Brain microvascular endothelial cell (primary cell): Measurements from ENCODE around the gene INPP5B.

Source experiments
- DNase-seq: peaks from one replicate; pipeline ENCODE4 v3.0.0-alpha.2; 2020
- H3K27ac ChIP-seq: fragments of 250-450 bp; sonication (Bioruptor Pico); 2 replicates; pipeline ENCODE4 v1.5.1; 2020; ENCODE audit warnings: mild to moderate bottlenecking, moderate library complexity
- H3K27me3 ChIP-seq: fragments of 250-450 bp; sonication (Bioruptor Pico); replicated peaks from 2 replicates; pipeline ENCODE4 v1.5.1; 2020; ENCODE audit warnings: mild to moderate bottlenecking
- H3K36me3 ChIP-seq: fragments of 250-450 bp; sonication (Bioruptor Pico); replicated peaks from 2 replicates; pipeline ENCODE4 v1.5.1; 2020; ENCODE audit warnings: mild to moderate bottlenecking
- H3K4me3 ChIP-seq: 2 replicates; pipeline ENCODE4 v1.5.1; 2011; ENCODE audit warnings: low read depth, mild to moderate bottlenecking, control low read depth, low read length, moderate library complexity
- in situ Hi-C: cut with HindIII; loops from 2 replicates; pipeline ENCODE4 v1.10.0; 2017; ENCODE audit warnings: low sequenced_read_pairs, low pct_ligation_motif_present
- TF ChIP-seq, protein P1 (sequence below): IDR thresholded peaks from 2 replicates; pipeline ENCODE4 v1.5.1; 2011; ENCODE audit warnings: low read depth, mild to moderate bottlenecking, moderate library complexity, low read length, control low read depth, inconsistent platforms; ENCODE audit errors: missing control alignments

Gene INPP5B

GRCh38 chr1:37853157-37853556 is 93.7 kb downstream of the INPP5B start:
- in situ Hi-C loops: no loop called here
- DNase-seq: no peak
- H3K36me3 ChIP-seq: peaks cover 4% of the 10 kb centered on the region

DNA sequence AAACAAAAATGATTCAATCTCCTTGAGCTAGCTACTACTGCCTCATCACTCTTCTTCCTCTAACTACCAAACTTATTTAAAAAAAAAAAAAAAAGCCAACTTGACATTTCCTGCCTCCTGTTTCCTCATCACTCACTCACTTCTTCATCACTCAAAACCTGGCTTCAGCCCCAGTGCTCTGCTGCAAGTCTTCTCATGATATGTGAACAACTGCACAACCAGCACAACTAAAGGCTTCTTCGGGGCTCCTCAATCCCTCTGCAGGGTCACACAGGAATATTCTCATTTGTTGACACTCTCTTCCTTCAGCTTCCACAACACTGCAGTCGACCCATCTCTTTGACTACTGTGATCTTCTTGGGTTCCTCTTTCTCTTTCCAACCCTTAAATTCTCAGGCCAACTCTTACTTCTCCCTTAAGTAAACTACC is 95.1 kb downstream of the INPP5B start:
- no peaks in the 10 kb centered on the region for H3K27me3 ChIP-seq
- peaks cover 6% of the 10 kb centered on the region for H3K36me3 ChIP-seq
- TF ChIP-seq, protein P1, sequence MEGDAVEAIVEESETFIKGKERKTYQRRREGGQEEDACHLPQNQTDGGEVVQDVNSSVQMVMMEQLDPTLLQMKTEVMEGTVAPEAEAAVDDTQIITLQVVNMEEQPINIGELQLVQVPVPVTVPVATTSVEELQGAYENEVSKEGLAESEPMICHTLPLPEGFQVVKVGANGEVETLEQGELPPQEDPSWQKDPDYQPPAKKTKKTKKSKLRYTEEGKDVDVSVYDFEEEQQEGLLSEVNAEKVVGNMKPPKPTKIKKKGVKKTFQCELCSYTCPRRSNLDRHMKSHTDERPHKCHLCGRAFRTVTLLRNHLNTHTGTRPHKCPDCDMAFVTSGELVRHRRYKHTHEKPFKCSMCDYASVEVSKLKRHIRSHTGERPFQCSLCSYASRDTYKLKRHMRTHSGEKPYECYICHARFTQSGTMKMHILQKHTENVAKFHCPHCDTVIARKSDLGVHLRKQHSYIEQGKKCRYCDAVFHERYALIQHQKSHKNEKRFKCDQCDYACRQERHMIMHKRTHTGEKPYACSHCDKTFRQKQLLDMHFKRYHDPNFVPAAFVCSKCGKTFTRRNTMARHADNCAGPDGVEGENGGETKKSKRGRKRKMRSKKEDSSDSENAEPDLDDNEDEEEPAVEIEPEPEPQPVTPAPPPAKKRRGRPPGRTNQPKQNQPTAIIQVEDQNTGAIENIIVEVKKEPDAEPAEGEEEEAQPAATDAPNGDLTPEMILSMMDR: no peak
- in situ Hi-C loops: no loop called here
- H3K4me3 ChIP-seq: no peak overlapping the region
- no peak for DNase-seq
- H3K27ac ChIP-seq: no peak overlapping the region

More at GRCh38 chr1:37853157-37853556, 93.7 kb downstream of the INPP5B start:
- Histone ChIP-seq H3K27me3 (no peaks in the 10 kb centered on the region), H3K4me3 (no peak overlapping the region), H3K27ac (no peak overlapping the region)
- TF ChIP-seq, protein P1: no peak

GRCh38 chr1:37851262-37851661 is 95.6 kb downstream of the INPP5B start:
- H3K36me3 ChIP-seq: peaks cover 6% of the 10 kb centered on the region
- in situ Hi-C loops: no loop called here
- TF ChIP-seq, protein P1: no peak
- no peaks in the 10 kb centered on the region for H3K27me3 ChIP-seq
- no peak for DNase-seq
- no peak overlapping the region for H3K4me3 ChIP-seq
- no peak overlapping the region for H3K27ac ChIP-seq

DNA sequence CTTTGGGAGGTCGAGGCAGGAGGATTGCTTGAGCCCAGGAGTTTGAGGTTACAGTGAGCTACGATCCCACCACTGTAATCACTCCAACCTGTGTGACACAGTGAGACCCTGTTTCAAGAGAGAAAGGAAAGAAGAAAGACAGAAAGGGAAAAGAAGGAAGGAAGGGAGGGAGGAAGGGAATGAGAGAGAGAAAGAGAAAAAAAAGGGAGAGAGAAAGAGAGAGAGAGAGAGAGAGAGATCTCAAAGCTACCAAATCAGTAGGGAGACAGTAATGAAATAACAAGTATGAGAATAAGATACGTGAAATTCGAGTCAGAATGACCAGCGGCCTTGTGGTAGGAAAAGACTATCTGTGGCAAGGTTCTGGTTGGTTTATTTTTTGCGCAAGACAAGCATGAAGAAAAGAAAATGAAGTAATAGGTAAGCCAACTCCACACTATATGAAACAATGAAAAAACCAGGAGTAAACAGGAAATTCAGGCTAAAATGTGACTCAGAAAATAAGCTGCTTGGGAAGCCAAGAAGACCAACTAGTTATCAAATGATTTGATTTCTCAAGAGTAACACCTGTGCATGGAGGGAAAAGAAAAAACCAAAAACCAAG is 96.4 kb downstream of the INPP5B start:
- Histone ChIP-seq H3K27ac (no peak overlapping the region), H3K27me3 (no peaks in the 10 kb centered on the region), H3K4me3 (no peak overlapping the region), H3K36me3 (peaks cover 6% of the 10 kb centered on the region)
- no peak for DNase-seq
- in situ Hi-C loops: no loop called here
- TF ChIP-seq, protein P1: no peak

DNA sequence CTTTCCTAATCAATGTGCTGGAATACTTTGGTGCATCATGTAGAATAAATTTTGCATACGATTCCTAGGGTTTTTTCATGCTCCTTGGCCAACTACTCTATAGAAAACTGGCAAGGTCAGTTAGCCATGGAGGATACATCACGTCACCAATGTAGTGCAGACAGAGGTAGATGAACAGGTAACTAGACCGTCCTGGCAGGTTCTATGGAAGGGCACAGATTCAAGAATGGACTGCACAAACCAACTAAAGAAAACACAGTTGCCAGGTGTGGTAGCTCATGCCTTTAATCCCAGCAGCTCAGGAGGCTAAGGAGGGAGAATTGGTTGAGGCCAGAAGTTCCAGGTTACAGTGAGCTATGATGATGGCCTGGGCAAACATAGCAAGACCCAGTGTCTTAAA is 97.4 kb downstream of the INPP5B start:
- no peaks in the 10 kb centered on the region for H3K27me3 ChIP-seq

More for the DNA sequence above, 97.4 kb downstream of the INPP5B start:
- no peak for DNase-seq
- H3K4me3 ChIP-seq: no peak overlapping the region
- H3K27ac ChIP-seq: no peak overlapping the region
- in situ Hi-C loops: no loop called here
- TF ChIP-seq, protein P1: no peak
- peaks cover 6% of the 10 kb centered on the region for H3K36me3 ChIP-seq
